ENCODE results near the gene RNPEP.
"Not testable (repeated sequence)": the region's sequence is repeated elsewhere in the genome, so short reads cannot be mapped to it uniquely, and the experiment has no call there.

RNPEP gene

DNA sequence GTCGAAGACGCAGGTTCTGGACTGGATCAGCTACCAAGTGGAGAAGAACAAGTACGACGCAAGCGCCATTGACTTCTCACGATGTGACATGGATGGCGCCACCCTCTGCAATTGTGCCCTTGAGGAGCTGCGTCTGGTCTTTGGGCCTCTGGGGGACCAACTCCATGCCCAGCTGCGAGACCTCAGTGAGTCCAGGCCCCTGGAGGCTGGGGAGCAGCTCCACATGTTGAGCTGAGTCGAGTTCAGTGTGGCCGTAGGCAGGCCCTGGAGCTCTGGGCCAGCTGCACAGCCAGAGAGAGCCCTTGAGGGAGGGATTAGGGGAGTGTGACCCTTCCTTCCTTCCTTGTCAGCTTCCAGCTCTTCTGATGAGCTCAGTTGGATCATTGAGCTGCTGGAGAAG lies 29.5 kb downstream of the RNPEP start:
- DNase-seq: no peak

DNA sequence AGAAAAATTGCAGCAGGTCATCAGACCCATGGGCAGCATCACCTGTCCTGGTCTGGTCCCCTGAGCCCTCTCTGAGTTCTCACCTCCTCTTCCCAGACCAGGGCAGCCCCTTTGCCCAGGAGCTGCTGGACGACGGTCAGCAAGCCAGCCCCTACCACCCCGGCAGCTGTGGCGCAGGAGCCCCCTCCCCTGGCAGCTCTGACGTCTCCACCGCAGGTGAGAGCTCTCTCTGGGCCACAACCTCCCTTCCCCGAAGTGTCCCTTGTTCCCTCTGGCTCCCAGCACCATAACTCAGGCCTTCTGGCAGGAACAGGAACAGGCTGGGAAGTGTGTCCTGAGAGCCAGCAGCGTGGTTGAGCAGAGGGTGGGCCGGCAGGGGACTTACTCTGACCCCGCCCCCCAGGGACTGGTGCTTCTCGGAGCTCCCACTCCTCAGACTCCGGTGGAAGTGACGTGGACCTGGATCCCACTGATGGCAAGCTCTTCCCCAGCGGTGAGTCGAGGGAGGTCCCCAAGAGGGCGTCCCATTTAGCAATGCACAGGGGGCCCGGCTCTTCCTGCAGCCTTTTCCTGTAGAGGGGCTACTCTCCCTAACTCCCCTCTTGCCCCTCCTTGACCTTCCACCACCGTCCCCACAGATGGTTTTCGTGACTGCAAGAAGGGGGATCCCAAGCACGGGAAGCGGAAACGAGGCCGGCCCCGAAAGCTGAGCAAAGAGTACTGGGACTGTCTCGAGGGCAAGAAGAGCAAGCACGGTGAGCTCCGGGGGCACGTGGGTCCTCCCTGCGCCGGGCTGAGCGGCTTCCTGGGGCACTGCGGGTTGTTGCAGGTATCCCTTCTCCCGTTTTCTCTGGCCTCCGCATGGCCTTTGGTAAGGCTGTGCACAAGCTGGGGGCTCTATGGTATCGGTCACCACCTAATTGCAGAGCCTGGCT lies 30.4 kb downstream of the RNPEP start:
- no peak for DNase-seq

DNA sequence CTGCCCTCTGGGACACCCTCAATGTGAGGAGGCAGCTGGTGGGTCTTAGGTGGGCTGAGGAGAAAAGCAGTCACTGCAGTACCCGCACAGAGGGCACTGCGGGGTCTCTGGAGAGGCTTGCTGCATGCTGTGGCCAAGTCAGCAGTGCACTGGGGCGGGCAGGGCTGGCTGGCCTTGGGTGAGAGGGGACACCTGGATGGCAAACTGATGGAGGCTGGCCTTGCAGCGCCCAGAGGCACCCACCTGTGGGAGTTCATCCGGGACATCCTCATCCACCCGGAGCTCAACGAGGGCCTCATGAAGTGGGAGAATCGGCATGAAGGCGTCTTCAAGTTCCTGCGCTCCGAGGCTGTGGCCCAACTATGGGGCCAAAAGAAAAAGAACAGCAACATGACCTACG lies 31.2 kb downstream of the RNPEP start:
- DNase-seq: no peak

DNA sequence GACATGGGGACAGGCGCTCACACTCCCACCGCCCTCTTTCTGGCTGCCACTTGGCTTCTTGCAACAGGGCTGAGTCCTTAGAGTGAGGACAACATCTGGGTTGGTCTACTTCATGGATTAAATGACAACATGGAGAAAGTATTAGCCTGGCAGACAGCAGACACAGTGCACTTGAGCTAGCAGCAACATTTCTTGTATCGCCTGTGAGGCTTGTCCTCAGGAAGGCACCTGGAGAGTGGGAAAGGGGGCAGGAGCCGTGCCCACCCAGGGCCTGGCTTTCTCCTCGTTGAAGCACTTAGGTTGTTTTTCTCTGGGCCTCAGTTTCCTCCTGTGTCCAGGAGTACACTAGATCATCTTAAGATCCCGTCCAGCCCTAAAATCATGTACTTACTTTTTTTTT lies 31.6 kb downstream of the RNPEP start:
- no peak for DNase-seq

DNA sequence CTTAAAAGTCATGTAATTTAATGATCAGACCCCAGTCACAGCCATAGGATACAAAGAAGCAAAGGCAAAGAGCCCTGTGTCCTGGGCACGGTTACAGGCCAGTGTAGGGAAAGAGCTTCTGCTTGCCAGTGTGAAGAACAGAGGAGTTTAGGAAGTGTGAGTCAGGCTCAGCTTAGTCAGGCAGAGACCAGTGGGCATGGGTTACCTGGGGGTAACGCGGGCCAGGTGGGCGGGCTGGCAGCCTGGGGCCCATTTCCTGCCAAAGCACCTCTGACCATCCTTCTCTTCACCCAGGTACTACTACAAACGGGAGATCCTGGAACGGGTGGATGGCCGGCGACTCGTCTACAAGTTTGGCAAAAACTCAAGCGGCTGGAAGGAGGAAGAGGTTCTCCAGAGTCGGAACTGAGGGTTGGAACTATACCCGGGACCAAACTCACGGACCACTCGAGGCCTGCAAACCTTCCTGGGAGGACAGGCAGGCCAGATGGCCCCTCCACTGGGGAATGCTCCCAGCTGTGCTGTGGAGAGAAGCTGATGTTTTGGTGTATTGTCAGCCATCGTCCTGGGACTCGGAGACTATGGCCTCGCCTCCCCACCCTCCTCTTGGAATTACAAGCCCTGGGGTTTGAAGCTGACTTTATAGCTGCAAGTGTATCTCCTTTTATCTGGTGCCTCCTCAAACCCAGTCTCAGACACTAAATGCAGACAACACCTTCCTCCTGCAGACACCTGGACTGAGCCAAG lies 32.6 kb downstream of the RNPEP start:
- no peak for DNase-seq

DNA sequence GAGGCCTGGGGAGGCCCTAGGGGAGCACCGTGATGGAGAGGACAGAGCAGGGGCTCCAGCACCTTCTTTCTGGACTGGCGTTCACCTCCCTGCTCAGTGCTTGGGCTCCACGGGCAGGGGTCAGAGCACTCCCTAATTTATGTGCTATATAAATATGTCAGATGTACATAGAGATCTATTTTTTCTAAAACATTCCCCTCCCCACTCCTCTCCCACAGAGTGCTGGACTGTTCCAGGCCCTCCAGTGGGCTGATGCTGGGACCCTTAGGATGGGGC lies 33.2 kb downstream of the RNPEP start:
- no peak for DNase-seq

DNA sequence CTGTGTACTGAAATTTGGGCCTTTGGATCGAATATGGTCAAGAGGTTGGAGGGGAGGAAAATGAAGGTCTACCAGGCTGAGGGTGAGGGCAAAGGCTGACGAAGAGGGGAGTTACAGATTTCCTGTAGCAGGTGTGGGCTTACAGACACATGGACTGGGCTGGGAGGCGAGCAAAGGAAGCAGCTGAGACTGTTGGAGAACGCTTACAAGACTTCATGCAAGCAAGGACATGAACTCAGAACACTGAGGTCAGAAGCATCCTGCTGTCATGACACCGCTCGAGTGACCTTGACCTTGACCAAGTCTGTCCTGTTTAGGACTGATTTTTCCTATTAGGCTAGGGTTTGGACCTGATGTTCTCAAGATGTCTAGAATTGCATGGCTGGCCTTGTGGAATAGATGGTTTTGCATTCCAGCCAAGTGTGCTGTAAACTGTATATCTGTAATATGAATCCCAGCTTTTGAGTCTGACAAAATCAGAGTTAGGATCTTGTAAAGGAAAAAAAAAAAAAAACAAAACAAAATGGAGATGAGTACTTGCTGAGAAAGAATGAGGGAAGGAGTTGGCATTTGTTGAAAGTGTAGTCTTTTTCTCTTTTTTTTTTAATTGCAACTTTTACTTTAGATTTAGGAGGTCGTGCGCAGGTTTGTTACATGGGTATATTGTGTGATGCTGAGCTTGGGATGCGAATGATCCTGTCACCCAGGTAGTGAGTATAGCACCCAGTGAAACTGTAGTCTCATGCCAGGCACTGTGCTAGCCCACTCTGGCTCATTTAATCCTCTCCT lies 33.8 kb downstream of the RNPEP start:
- no peak for DNase-seq

DNA sequence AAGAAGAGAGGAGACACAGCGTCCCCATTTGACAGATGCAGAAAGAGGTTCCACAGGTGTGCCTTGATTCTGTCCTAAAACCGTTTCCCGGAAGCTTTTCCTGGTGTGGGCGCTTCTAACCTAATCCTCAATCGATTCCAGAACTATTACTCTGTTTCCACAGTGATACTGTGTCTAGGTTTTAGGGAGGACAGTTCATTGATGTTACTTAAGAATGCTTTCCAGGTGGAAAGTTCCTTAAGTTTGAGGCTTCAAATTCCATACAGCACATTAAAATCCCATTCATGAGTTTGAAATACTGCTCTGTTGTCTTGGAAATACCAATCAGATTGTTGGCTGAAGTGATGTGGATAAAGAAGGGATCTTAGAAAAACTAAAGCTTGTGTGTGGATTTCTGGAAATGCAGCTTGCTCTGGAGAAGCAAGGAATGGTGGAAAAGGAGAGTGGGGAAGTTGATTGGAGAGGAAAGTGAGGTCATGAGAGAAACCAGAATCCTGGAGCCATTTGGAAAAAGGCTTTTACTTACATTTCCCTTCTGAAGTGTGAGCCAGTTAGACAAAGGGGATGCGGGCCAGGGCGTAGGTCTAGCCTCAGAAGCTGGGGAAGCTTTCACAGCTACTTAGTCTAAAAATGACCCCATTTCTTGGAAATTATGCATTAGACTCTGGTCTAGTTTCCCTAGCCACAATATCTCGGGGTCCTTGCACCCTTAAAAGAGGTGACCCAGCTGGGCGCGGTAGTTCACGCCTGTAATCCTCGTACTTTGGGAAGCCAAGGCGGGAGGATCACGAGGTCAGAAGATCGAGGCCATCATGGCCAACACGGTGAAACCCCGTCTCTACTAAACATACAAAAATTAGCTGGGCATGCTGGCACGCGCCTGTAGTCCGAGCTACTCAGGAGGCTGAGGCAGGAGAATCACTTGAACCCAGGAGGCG lies 34.6 kb downstream of the RNPEP start:
- no peak for DNase-seq

DNA sequence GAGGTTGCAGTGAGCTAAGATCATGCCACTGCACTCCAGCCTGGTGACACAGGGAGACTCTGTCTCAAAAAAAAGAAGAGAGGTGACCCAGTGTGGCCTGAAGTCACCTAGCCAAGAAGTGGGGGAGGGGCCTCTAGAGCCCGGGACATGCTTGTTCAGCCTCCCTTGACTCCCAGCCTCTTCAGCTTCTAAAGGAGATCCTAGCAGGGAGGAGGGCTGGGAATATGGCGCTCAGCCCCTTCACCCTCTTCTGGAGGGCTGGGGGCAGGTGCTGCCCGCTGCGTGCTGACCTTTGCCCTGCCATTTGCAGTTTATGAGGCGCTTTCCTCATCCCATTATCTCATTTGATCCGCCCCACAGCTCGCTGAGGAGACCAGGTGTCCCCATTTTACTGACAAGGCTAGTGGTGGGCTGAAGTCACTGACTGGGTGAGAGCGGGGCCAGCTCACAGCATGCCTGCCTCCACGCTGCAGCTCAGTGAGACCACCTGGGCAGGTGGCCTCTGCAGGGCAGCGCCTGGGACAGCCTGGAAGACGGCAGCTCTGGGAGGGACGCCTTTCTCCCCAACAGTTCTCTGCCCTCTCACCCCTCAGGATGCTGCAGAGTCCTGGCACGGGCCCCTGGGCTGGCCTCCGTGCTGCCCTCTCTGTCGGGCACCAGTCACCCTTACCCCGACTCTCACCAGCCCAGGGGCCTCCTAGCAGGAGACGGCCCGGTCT lies 35.5 kb downstream of the RNPEP start:
- DNase-seq: no peak

DNA sequence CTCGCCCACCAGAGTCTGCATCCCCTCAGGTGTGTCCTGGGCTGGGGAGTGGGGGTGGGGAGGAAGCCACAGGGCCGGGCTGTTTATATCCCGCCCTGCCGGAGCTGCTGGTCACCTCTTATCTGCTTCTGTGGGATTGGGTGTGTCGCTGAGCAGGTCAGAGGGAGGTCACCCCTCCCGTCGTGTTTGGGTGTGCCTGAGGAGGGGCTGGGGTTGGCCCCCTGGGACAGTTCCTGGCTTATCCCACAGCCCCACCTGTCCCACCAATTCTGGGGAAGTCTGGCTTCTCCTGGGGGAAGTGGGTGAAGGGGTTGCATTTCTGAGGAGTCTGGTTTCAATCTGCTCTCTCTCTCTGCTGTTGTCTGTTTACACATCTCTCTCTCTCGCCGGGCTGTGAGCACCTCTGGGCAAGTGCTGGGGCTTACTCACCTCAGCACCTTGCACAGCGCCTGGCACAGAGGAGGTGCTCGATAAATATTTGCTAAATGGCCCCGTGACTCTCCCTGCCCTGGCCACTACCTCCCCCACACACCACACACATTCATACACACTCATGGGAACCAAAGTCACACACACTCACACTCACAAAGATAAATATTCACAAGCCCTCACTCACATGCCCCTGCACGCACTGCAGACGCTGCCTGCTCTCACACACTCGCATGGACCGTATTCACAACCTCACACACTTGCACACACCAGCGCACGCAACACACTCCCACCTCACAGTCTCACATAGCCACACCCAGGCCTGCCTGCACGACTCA lies 36.2 kb downstream of the RNPEP start:
- DNase-seq: no peak

DNA sequence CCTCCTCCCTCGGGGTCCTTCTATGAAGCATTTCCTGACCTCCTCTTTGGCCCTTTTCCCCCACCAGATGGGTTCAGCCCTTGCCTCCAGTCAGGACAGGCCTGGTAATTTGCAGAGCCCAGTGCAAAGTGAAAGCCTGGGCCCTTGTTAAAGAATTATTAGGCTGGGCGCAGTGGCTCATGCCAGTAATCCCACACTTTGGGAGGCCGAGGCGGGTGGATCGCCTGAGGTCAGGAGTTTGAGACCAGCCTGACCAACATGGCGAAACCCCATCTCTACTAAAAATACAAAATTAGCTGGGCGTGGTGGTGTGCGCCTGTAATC lies 36.7 kb downstream of the RNPEP start:
- DNase-seq: not testable (repeated sequence)

DNA sequence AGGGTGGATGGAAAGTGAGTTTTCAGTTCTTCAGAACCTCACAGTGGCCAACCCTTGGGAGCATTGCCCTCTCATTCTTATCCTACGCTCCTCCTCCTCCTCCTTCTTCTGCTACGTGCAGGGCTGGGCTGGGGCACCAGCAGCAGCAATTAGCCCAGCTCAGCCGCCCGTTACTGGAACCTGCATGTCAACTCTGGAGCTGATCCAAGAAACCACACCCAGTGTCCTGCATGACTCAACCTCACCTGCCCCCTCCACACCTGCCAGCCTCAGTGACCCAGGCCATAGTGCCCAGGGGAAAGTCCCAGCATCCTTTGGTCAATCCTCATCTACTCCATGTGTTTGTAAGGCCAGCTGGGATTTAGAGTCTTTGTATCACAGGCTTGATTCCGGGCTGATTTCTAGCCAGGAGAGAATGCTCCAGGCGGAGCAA lies 40.6 kb downstream of the RNPEP start:
- no peak for DNase-seq

DNA sequence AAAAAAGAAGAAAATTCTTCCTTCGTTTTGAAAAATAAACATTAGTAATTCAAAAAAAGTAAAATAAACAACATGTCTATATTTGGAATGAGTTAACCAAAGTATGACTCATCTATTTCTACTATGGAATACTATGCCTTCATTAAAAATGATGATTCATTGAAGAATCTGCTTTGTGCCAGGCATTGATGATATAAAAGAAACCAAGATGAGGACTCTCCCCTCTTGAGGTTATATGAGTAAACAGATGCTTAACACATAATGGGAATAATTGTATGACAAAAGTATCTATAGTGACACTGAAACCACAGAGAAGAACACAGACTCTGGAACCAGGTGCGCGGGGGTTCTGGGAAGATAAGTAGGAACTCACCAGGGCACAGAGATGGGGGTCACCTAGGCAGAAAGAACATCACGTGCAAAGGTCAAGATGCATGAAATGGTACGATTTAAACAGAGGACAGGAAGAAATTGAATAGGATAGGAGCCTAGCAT lies 46.8 kb downstream of the RNPEP start:
- DNase-seq: no peak

DNA sequence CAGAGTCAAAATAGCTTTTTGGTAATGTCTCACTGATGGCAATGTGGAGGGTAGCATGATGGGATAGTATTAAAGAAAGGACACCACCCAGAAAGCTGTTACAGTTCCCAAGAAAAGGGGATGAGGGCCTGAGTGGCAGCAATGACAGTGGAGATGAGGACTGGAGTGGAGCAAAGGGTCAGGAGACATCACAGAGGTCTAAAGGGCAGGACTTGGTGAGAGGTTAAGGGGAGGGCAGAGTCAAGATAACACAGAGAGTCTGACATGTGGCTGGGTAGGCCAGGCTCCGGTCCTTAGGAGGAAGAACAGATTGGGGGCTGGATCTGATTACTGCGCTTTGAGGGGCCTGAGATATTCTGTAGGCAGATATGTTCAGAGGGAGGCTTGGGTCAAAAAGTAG lies 47.3 kb downstream of the RNPEP start:
- DNase-seq: no peak

DNA sequence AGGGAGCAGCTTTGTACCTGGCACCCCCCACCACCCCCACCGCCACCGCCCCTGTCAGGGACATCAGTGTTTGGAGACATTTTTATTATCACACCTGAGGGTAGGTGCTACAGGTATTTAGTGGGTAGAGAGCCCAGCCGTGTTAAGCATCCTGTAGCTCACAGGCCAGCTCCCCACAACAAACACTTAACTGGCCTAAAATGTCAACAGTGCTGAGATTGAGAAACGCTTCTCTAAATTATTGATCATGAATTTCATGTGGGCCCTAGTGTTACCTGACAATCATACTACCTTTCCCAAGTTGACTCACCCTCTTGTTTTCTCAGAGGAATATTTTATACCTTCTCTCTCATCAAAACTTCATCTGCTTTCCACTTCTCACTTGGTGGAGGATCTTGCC lies 49.3 kb downstream of the RNPEP start:
- no peak for DNase-seq

DNA sequence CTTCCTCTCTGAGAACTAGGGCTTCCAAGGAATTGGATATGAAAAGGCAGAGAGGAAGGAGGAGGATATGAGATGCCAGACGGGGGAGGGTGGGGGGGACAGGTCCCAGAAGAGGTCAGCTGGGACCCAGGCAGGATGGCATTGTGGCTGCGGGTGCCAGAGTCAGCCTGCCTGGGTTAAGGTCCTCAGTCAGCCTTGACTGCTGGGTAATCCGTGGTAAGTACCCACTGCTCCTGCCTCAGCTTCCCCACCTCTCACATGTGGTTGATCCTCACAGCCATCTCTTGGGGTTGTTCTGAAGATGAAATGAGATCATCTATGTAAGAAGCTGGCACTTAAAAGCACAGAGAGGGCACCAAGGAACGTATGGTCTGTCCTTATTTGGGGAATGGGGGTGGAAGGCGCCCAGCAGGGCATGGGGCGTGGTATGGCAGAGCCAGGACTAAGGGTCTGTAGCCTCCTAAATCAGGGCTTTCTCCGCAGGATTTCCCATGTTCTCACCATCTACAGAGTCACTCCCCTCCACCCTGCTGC lies 51.8 kb downstream of the RNPEP start:
- DNase-seq: no peak

DNA sequence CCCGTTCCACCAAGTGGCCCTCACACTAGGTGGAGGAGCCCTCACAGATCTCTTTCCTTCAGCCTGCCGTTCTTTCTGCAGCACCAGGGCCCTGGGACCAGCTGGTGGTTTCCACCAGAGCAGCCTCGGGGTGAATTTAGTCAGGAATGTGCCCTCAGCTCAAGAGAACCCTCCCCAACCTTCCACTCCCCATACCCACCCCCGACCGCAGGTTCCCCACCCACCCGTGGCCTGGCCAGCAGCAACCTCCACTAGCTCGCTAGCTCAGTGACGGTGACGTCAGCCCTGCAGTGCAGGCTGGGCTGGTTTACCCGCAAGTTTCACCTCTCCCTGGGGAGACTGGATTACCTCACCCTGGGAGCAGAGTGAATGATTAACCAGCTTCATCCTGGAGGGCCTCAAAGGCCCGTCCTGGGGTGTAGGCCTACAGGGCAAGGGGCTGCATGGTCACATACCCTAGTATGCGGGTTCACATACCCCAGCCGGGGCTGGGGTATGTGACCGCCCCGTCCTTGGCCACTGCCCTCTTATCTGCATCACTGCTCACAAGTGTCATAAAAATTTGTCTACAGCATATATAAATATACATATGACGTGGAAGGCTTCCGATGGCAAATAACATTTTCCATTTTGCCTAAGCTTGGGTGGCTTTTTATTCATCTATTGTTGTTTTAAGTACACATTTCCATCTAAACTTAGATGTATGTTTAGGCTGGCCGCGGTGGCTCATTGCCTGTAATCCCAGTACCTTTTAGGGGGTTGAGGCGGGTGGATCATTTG lies 52.4 kb downstream of the RNPEP start:
- DNase-seq: no peak

DNA sequence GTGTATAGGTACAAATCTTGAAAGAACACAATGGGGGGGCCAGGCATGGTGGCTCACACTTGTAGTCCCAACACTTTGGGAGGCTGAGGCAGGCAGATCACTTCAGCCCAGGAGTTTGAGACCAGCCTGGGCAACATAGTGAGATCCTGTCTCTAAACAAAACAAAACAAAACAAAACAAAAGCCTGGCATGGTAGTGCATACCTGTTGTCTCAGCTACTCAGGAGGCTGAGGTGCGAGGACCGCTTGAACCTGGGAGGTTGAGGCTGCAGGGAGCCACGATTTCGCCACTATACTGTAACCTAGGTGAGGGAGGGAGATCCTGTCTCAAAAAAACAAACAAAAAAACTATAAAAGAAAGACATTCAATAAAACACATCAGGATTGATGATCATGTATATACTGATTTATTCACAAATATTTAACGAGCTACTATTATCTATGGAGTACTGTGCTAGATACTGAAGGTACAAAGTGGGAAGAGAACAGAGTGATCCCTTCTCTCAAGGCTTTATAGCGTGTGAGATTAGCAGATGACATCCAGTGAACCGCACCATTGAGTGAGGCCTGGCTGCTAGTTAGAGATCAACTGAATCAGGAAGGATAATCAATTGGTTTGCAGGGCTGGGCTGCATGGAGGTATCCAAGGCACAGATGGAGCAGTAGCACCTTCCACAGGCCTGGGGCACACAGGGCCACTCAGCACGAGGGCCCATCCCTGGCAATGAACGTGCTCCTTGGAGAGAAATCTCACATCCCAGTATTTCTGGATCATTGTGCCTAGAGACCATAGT lies 54.3 kb downstream of the RNPEP start:
- no peak for DNase-seq

DNA sequence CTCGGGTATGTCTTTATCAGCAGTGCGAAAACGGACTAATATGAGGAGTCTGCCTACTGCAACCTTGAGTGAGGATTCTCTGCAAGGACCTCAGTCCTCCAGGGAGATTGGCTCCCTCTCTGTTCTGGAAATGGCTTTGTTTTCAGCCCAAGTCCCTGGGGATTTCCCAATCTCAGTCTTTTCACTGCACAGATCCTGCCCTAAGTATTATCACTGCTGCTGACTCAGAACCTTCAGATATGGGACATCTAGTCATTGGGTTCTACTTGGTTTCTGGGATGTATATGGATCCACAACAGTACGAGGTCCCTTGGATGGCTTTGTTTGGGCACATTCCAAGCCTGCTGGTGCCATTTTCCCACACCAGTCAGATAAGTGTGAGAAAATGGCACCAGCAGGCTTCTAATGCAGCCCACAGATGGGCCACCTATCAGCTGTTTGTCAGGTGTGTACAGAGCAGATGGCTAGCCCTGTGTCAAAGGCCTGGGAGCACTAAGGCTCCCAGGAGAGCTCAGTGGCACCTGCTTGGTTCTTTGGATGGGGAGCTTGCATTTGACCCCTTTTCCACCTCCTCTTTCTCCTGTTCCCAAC lies 55.4 kb downstream of the RNPEP start:
- no peak for DNase-seq
